Measurements from ENCODE around the gene ZDHHC11B. TPM values are rescaled to one million over a fixed set of nuclear protein-coding genes. Genes with fewer than 3 reads are reported as not detected.

The ZDHHC11B gene
- total RNA-seq, 1 experiment from 2014 or later: 3.8 TPM

DNA sequence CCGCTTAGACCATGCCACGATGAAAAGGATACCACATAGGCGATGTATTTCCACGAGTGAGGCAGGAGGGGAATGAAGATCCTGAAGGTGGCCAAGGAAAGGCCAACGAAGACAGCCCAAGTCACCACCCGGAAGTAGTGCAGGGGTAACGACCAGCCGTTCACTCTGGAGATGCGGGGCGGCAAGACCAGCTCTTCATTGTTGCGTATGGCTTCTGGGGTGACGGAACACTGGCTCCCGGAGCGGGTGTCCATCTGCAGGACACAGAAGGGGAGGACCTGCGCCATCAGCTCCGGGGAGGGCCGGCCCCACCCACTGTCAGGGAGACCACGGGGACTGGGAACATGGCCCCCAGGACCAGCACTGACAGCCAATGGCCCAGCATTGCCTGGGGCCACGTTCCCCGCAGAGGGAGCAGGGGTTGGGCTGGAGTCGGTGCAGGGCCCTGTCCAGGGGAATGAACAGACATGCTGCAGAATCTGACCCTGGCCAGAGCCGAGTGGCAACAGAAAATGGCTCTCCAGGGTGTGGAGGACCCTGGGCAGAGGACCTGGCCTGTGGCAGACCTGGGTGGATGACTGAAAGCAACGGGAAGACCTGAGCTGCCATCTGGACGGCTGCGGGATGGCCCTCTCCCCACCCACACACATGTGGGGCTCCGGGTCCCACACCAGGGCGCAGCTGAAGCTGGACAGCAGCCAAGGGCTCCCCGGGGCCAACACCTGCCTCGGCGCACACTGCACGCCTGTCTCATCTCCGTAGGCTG lies 17.7 kb downstream of the ZDHHC11B start:
- RAD21 ChIA-PET (ENCODE audit: low non-redundant PET in 1 of 2, low total read pairs in 2 of 2, uncharacterized antibody in 2 of 2, unreplicated experiment in 2 of 2): no interaction called here
- H3K4me3 ChIP-seq (replicated peaks in 1 of 2; ENCODE audit: low read depth in 1 of 2, low read length in 2 of 2): no peak overlapping the region
- no peak for DNase-seq (ENCODE audit: low read depth, low spot score)
- POLR2A ChIA-PET: no interaction called here
- no peak overlapping the region for H2AFZ ChIP-seq (ENCODE audit: low read depth, low read length, poor library complexity, severe bottlenecking)
- no peaks in the 10 kb centered on the region for H3K9me2 ChIP-seq (ENCODE audit: insufficient read depth)
- H3K27ac ChIP-seq (ENCODE audit: low read depth, low read length): no peak overlapping the region
- H3K4me2 ChIP-seq (ENCODE audit: low read length): no peak overlapping the region
- no peaks in the 10 kb centered on the region for H3K27me3 ChIP-seq (ENCODE audit: insufficient read depth, low read length)
- no peak overlapping the region for H3K9ac ChIP-seq (ENCODE audit: low read length)
- TF ChIP-seq EZH2phosphoT487 (IDR thresholded peaks at IDR 0.05; ENCODE audit: borderline replicate concordance) (no peak), EGR1 (IDR thresholded peaks at IDR 0.05; ENCODE audit: low read depth) (no peak), SRF (IDR thresholded peaks at IDR 0.05; ENCODE audit: low read depth) (no peak), JUND (IDR thresholded peaks at IDR 0.05) (no peak), ZNF274 (IDR thresholded peaks at IDR 0.05; ENCODE audit: low read depth, low read length) (no peak), CEBPB (IDR thresholded peaks at IDR 0.05; ENCODE audit: low read depth) (no peak), RAD21 (IDR thresholded peaks at IDR 0.05; ENCODE audit: low read depth) (no peak), POLR2A (IDR thresholded peaks at IDR 0.05; ENCODE audit: borderline replicate concordance, extremely low read depth, insufficient read depth, insufficient read length) (no peak), EZH2 (IDR thresholded peaks at IDR 0.05) (no peak), ZFX (IDR thresholded peaks at IDR 0.05) (no peak), CBX3 (IDR thresholded peaks at IDR 0.05; ENCODE audit: low read depth) (no peak), POLR2AphosphoS5 (IDR thresholded peaks at IDR 0.05; ENCODE audit: low read depth, low read length) (no peak)
- TF ChIP-seq, protein P1, sequence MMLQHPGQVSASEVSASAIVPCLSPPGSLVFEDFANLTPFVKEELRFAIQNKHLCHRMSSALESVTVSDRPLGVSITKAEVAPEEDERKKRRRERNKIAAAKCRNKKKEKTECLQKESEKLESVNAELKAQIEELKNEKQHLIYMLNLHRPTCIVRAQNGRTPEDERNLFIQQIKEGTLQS (IDR thresholded peaks at IDR 0.05): no peak
- TF ChIP-seq, protein P2, sequence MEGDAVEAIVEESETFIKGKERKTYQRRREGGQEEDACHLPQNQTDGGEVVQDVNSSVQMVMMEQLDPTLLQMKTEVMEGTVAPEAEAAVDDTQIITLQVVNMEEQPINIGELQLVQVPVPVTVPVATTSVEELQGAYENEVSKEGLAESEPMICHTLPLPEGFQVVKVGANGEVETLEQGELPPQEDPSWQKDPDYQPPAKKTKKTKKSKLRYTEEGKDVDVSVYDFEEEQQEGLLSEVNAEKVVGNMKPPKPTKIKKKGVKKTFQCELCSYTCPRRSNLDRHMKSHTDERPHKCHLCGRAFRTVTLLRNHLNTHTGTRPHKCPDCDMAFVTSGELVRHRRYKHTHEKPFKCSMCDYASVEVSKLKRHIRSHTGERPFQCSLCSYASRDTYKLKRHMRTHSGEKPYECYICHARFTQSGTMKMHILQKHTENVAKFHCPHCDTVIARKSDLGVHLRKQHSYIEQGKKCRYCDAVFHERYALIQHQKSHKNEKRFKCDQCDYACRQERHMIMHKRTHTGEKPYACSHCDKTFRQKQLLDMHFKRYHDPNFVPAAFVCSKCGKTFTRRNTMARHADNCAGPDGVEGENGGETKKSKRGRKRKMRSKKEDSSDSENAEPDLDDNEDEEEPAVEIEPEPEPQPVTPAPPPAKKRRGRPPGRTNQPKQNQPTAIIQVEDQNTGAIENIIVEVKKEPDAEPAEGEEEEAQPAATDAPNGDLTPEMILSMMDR (IDR thresholded peaks at IDR 0.05 in 2 of 3, conservative IDR thresholded peaks at IDR 0.05 in 1 of 3; ENCODE audit: borderline replicate concordance in 1 of 3, insufficient read depth in 1 of 3, low read depth in 2 of 3, low read length in 2 of 3): no peak
- no TSS peak for BruUV-seq (replicated peaks)
- no peaks in the 10 kb centered on the region for H3K9me3 ChIP-seq (ENCODE audit: control insufficient read depth in 1 of 2, insufficient read depth in 1 of 2, low read depth in 1 of 2, low read length in 2 of 2)
- intact Hi-C loops (cut with micrococcal nuclease): no loop called here
- H3K79me2 ChIP-seq (ENCODE audit: insufficient read depth, low read length): no peaks in the 10 kb centered on the region
- no peaks in the 10 kb centered on the region for H3K36me3 ChIP-seq (ENCODE audit: control insufficient read depth in 1 of 2, insufficient read depth in 2 of 2, low read length in 2 of 2)
- no peaks in the 10 kb centered on the region for H4K20me1 ChIP-seq (ENCODE audit: insufficient read depth)
- ATAC-seq: no peak
- CTCF ChIA-PET: no interaction called here
- H3K4me1 ChIP-seq (ENCODE audit: control insufficient read depth in 1 of 2, insufficient read depth in 2 of 2, low read length in 2 of 2): no peaks in the 10 kb centered on the region

Data from HCT116 (cell line).